HG02588 (cell line): Measurements from ENCODE around the gene GCK.

Experiments used
- ATAC-seq: cut with Tn5 transposase; IDR thresholded peaks from one replicate; pipeline ENCODE4 v1.9.1; 2021; ENCODE audit warnings: mild to moderate bottlenecking, moderate library complexity; ENCODE audit not compliant: unreplicated experiment

The GCK gene

GRCh38 chr7:44108768-44109750 is 80.2 kb downstream of the GCK start:
- ATAC-seq = no peak

- ATAC-seq = no peak
Measured at GRCh38 chr7:44107961-44108767, 81.1 kb downstream of the GCK start.

- ATAC-seq = no peak
Measured at GRCh38 chr7:44107116-44107960, 81.9 kb downstream of the GCK start.

- ATAC-seq = no peak
Measured at GRCh38 chr7:44106311-44107065, 82.8 kb downstream of the GCK start.

- no peak for ATAC-seq
Measured at GRCh38 chr7:44105832-44106231, 83.4 kb downstream of the GCK start.

- no peak for ATAC-seq
Measured at GRCh38 chr7:44104860-44105771, 84.1 kb downstream of the GCK start.

- ATAC-seq = no peak
Measured at GRCh38 chr7:44103923-44104859, 85.0 kb downstream of the GCK start, which contains the start of gene AEBP1. Gene AEBP1 (plus strand): TSS chr7:44104345. CDS start chr7:44104666, 321 bp downstream.

GRCh38 chr7:44103566-44103922 is 85.7 kb downstream of the GCK start:
- no peak for ATAC-seq

- ATAC-seq = no peak
Measured at GRCh38 chr7:44102846-44103565, 86.2 kb downstream of the GCK start.

GRCh38 chr7:44101966-44102845 is 87.0 kb downstream of the GCK start:
- ATAC-seq = no peak

GRCh38 chr7:44101303-44101965 is 87.8 kb downstream of the GCK start:
- no peak for ATAC-seq

GRCh38 chr7:44100458-44101302 is 88.6 kb downstream of the GCK start:
- no peak for ATAC-seq

GRCh38 chr7:44099669-44100068 is 89.6 kb downstream of the GCK start:
- no peak for ATAC-seq

GRCh38 chr7:44098092-44099068 is 90.9 kb downstream of the GCK start:
- ATAC-seq = no peak
